H1 (cell line): Measurements from ENCODE around the gene MAP4K4. TPM values are rescaled to one million over a fixed set of nuclear protein-coding genes. Genes with fewer than 3 reads are reported as not detected.

ENCODE experiments used
- CTCF ChIA-PET: fragments of 300-600 bp; sonication (Branson Sonifier 250); formaldehyde crosslinking; loops from one replicate; lab custom pipeline; 2021; ENCODE audit not compliant: partially characterized antibody; lab: Charles Lee
- POLR2A ChIA-PET: fragments of 300-600 bp; sonication (Branson Sonifier 250); formaldehyde crosslinking; loops from one replicate; lab custom pipeline; 2021; ENCODE audit warnings: inconsistent platforms; ENCODE audit not compliant: partially characterized antibody; lab: Charles Lee
- DNase-seq, 2 experiments: peaks; one replicate each; pipeline versions ENCODE4 v3.0.0 to v3.0.0-alpha.2; 2010 to 2022; ENCODE audit warnings: low spot score in 2 of 2, low read depth in 1 of 2, mixed read lengths in 1 of 2
- FAIRE-seq: peaks from 2 replicates; lab custom pipeline; 2011; peaks lifted over from hg19 to GRCh38; lab: Jason Lieb, UNC
- H2AFZ ChIP-seq: 2 replicates; pipeline ENCODE4 v1.8.1; 2012; ENCODE audit warnings: low read length, inconsistent platforms
- H2AK5ac ChIP-seq: 2 replicates; pipeline ENCODE4 v1.6.1; 2013; ENCODE audit warnings: low read depth, low read length
- H2BK120ac ChIP-seq: replicated peaks from 2 replicates; pipeline ENCODE3; 2013; ENCODE audit warnings: low read depth, low read length, inconsistent platforms
- H2BK12ac ChIP-seq: 2 replicates; pipeline ENCODE4 v1.6.1; 2013; ENCODE audit warnings: low read depth, low read length
- H2BK15ac ChIP-seq: 2 replicates; pipeline ENCODE4 v1.6.1; 2013; ENCODE audit warnings: low read length
- H2BK20ac ChIP-seq: 2 replicates; pipeline ENCODE4 v1.6.1; 2013; ENCODE audit warnings: low read length
- H2BK5ac ChIP-seq: 2 replicates; pipeline ENCODE4 v1.6.1; 2013; ENCODE audit warnings: low read depth, low read length
- H3K14ac ChIP-seq: 2 replicates; pipeline ENCODE4 v1.6.1; 2013; ENCODE audit warnings: inconsistent platforms; ENCODE audit not compliant: insufficient read length
- H3K18ac ChIP-seq: 2 replicates; pipeline ENCODE4 v1.6.1; 2013; ENCODE audit warnings: low read length; ENCODE audit errors: extremely low read depth
- H3K23ac ChIP-seq: 2 replicates; pipeline ENCODE4 v1.6.1; 2013; ENCODE audit warnings: inconsistent platforms; ENCODE audit not compliant: insufficient read length
- H3K23me2 ChIP-seq: 2 replicates; pipeline ENCODE4 v1.6.1; 2013; ENCODE audit warnings: low read depth, low read length
- H3K27ac ChIP-seq: 2 replicates; pipeline ENCODE4 v1.6.1; 2011; ENCODE audit warnings: low read depth, low read length, inconsistent platforms
- H3K27me3 ChIP-seq, 4 experiments: replicated peaks in 1 of 4; 1 replicate in 1 of 4; 2 replicates in 3 of 4; pipeline versions ENCODE4 v1.6.1 to v1.8.1; 2011 to 2013; ENCODE audit warnings: low read length in 3 of 4, mild to moderate bottlenecking in 3 of 4, inconsistent platforms in 2 of 4, mixed read lengths in 2 of 4, moderate library complexity in 1 of 4; ENCODE audit not compliant: control insufficient read depth in 3 of 4, insufficient read depth in 3 of 4; ENCODE audit errors: extremely low read depth in 1 of 4
- H3K36me3 ChIP-seq, 4 experiments: 2 replicates each; pipeline versions ENCODE4 v1.6.1 to v1.8.1; 2011 to 2013; ENCODE audit warnings: mild to moderate bottlenecking in 4 of 4, low read length in 3 of 4, moderate library complexity in 2 of 4, control low read depth in 1 of 4, inconsistent platforms in 1 of 4; ENCODE audit not compliant: insufficient read depth in 4 of 4, control insufficient read depth in 2 of 4
- H3K4ac ChIP-seq: replicated peaks from 2 replicates; pipeline ENCODE3; 2013; ENCODE audit warnings: low read length, low read depth, mixed read lengths, inconsistent platforms; ENCODE audit not compliant: insufficient read length
- H3K4me1 ChIP-seq, 4 experiments: replicated peaks in 1 of 4; 1 replicate in 1 of 4; 2 replicates in 3 of 4; pipeline versions ENCODE4 v1.6.1 to v1.8.1; 2011 to 2013; ENCODE audit warnings: low read length in 3 of 4, inconsistent platforms in 2 of 4, mixed read lengths in 1 of 4; ENCODE audit not compliant: insufficient read depth in 4 of 4, control insufficient read depth in 3 of 4
- H3K4me2 ChIP-seq, 2 experiments: 2 replicates each; pipeline versions ENCODE4 v1.6.1 to v1.8.1; 2011 to 2013; ENCODE audit warnings: low read depth in 2 of 2, low read length in 2 of 2, control low read depth in 1 of 2, inconsistent platforms in 1 of 2, mild to moderate bottlenecking in 1 of 2; ENCODE audit not compliant: insufficient read depth in 1 of 2
- H3K4me3 ChIP-seq, 4 experiments: fragments of 200-600, 300-600 bp in 1 of 4; sonication (generic), shearing (Covaris generic), sonication (Bioruptor Twin) in 1 of 4; 2 replicates each; pipeline versions ENCODE4 v1.5.1 to v1.8.1; 2011 to 2016; ENCODE audit warnings: low read length in 4 of 4, low read depth in 3 of 4, control low read depth in 2 of 4, inconsistent platforms in 2 of 4, mild to moderate bottlenecking in 2 of 4, mixed read lengths in 1 of 4, moderate library complexity in 1 of 4; ENCODE audit not compliant: insufficient read depth in 2 of 4; ENCODE audit errors: extremely low read depth in 1 of 4
- H3K56ac ChIP-seq: replicated peaks from 2 replicates; pipeline ENCODE3; 2013; ENCODE audit warnings: low read depth, mild to moderate bottlenecking, mixed read lengths, low read length, inconsistent platforms; ENCODE audit not compliant: insufficient read length
- H3K79me1 ChIP-seq: 2 replicates; pipeline ENCODE4 v1.6.1; 2013; ENCODE audit warnings: low read depth, low read length, control low read depth
- H3K79me2 ChIP-seq, 2 experiments: 2 replicates each; pipeline versions ENCODE4 v1.6.1 to v1.8.1; 2012 to 2013; ENCODE audit warnings: low read length in 2 of 2, mild to moderate bottlenecking in 2 of 2, inconsistent platforms in 1 of 2; ENCODE audit not compliant: insufficient read depth in 2 of 2, control insufficient read depth in 1 of 2
- H3K9ac ChIP-seq, 4 experiments: replicated peaks in 1 of 4; 1 replicate in 1 of 4; 2 replicates in 3 of 4; pipeline versions ENCODE4 v1.6.1 to v1.8.1; 2011 to 2013; ENCODE audit warnings: low read depth in 3 of 4, low read length in 3 of 4, control low read depth in 2 of 4, mild to moderate bottlenecking in 2 of 4, moderate library complexity in 2 of 4, inconsistent platforms in 1 of 4; ENCODE audit errors: extremely low read depth in 1 of 4
- H3K9me3 ChIP-seq, 2 experiments: 2 replicates each; pipeline versions ENCODE4 v1.6.1 to v1.8.1; 2012 to 2013; ENCODE audit warnings: mild to moderate bottlenecking in 2 of 2, moderate library complexity in 2 of 2, control low read depth in 1 of 2, inconsistent platforms in 1 of 2, low read depth in 1 of 2, low read length in 1 of 2, mixed read lengths in 1 of 2; ENCODE audit not compliant: insufficient read depth in 2 of 2
- H4K20me1 ChIP-seq, 2 experiments: replicated peaks in 1 of 2; 2 replicates each; pipeline versions ENCODE3 to v1.8.1; 2011 to 2013; ENCODE audit warnings: inconsistent platforms in 2 of 2, low read length in 2 of 2, mild to moderate bottlenecking in 1 of 2; ENCODE audit not compliant: insufficient read depth in 2 of 2, control insufficient read depth in 1 of 2
- H4K5ac ChIP-seq: 2 replicates; pipeline ENCODE4 v1.6.1; 2013; ENCODE audit warnings: low read length, low read depth, mixed read lengths, inconsistent platforms; ENCODE audit not compliant: insufficient read length
- H4K8ac ChIP-seq: 2 replicates; pipeline ENCODE4 v1.8.0; 2013; ENCODE audit warnings: mild to moderate bottlenecking, moderate library complexity, low read length, inconsistent platforms; ENCODE audit not compliant: insufficient read depth; ENCODE audit errors: extremely low read depth
- H4K91ac ChIP-seq: replicated peaks from 2 replicates; pipeline ENCODE3; 2013; ENCODE audit warnings: low read length, mixed read lengths, inconsistent platforms; ENCODE audit not compliant: insufficient read length
- CEBPB ChIP-seq: IDR thresholded peaks from 2 replicates; pipeline ENCODE4 v1.6.1; 2012; ENCODE audit warnings: low read depth, low read length
- E2F6 ChIP-seq: IDR thresholded peaks from 2 replicates; pipeline ENCODE4 v1.6.1; 2012; ENCODE audit warnings: inconsistent platforms
- EGR1 ChIP-seq: IDR thresholded peaks from 2 replicates; pipeline ENCODE4 v1.6.1; 2011; ENCODE audit warnings: low read depth, low read length, borderline replicate concordance
- GTF2F1 ChIP-seq: IDR thresholded peaks from 2 replicates; pipeline ENCODE4 v1.6.1; 2012; ENCODE audit warnings: low read depth, low read length, improper control_type of control experiment, borderline replicate concordance
- MAFK ChIP-seq: IDR thresholded peaks from 2 replicates; pipeline ENCODE4 v1.6.1; 2012; ENCODE audit warnings: low read depth, mild to moderate bottlenecking, improper control_type of control experiment, low read length
- YY1 ChIP-seq: IDR thresholded peaks from 2 replicates; pipeline ENCODE4 v1.6.1; 2011; ENCODE audit warnings: low read depth, mild to moderate bottlenecking, low read length
- WGBS, 2 experiments: shearing (Covaris generic) in 1 of 2; methylation state at CpG; one replicate each; pipeline versions ENCODE4 v1.1.6 to v1.1.7; 2013 to 2015; ENCODE audit warnings: low lambda C conversion rate in 2 of 2, mixed read lengths in 2 of 2, inconsistent platforms in 1 of 2, low coverage in 1 of 2, missing lambda C conversion rate in 1 of 2; ENCODE audit not compliant: insufficient replicate concordance in 2 of 2, insufficient coverage in 1 of 2, insufficient read length in 1 of 2; ENCODE audit errors: extremely low coverage in 1 of 2, missing lambda C conversion rate in 1 of 2; 5-methylcytosine and 5-hydroxymethylcytosine counted together
- polyA plus RNA-seq, 7 experiments: library from polyadenylated mRNA; depleted of rRNA in 3 of 7; stranded (reverse) in 5 of 7; unstranded in 2 of 7; fragments of >200 nt in 5 of 7; fragments of 200-250 nt in 2 of 7; gene quantifications; 1 replicate in 5 of 7; 2 replicates in 1 of 7; 4 replicates in 1 of 7; pipeline versions ENCODE4 v1.2.1 to v1.2.3, GENCODE V29; 2011 to 2013; ENCODE audit warnings: missing spikeins in 2 of 7, mixed read lengths in 2 of 7
- total RNA-seq: library from RNA; stranded (reverse); fragmentation: NEBNext Ultra II Directional; extraction: Animal tissue kit (Norgen Biotek cat#: 25700); gene quantifications from 2 replicates; pipeline ENCODE4 v1.2.1, GENCODE V29; 2021

MAP4K4 gene
- total and polyA plus RNA-seq, 2 of the 8 experiments (the other 6 are each of a cell fraction or from before 2014, with no cell fraction given) = 53.2 to 138 TPM

- no peak overlapping the region for H3K4ac ChIP-seq
- ChIA-PET CTCF (interaction anchor here (3.3 to 4.0 kb wide), 2 partner anchors 32 to 39 kb away, joined by 29 to 37 read pairs; no protein-coding TSS in a partner anchor), POLR2A (no interaction called here)
- no peak overlapping the region for H4K8ac ChIP-seq
- H3K27ac ChIP-seq = no peak overlapping the region
- no peaks in the 10 kb centered on the region for H3K9me3 ChIP-seq
- H4K20me1 ChIP-seq = peaks cover 12 to 14% of the 10 kb centered on the region in 2 experiments
- no peak overlapping the region for H3K23ac ChIP-seq
- H4K5ac ChIP-seq = no peak overlapping the region
- no peak for DNase-seq
- H3K4me1 ChIP-seq = peaks cover 0 to 10% (median 3%) of the 10 kb centered on the region in 4 experiments; a peak in 3 of 7 replicates
- H3K9ac ChIP-seq = no peak overlapping the region
- H3K4me2 ChIP-seq = no peak overlapping the region
- H2AK5ac ChIP-seq = no peak overlapping the region
- no peak overlapping the region for H2AFZ ChIP-seq
- FAIRE-seq = no peak
- H3K79me2 ChIP-seq = peaks cover 5 to 87% of the 10 kb centered on the region in 2 experiments; a peak in 3 of 4 replicates
- H3K79me1 ChIP-seq = peaks cover 2% of the 10 kb centered on the region; the same call in 1 of the 2 replicates
- H3K14ac ChIP-seq = no peak overlapping the region
- H3K56ac ChIP-seq = no peak overlapping the region
- no peaks in the 10 kb centered on the region; a peak in 2 of 8 replicates for H3K36me3 ChIP-seq
- no peaks in the 10 kb centered on the region for H3K23me2 ChIP-seq
- no peak overlapping the region for H3K18ac ChIP-seq
- no peak for TF ChIP-seq YY1
- TF ChIP-seq EGR1 = no peak
- no peak for TF ChIP-seq E2F6
- TF ChIP-seq MAFK = no peak
- TF ChIP-seq GTF2F1 = no peak
- no peak for TF ChIP-seq CEBPB
- no peak overlapping the region for H2BK20ac ChIP-seq
- no peak overlapping the region for H2BK15ac ChIP-seq
- H4K91ac ChIP-seq = no peak overlapping the region
- H3K4me3 ChIP-seq = no peak overlapping the region
- no peaks in the 10 kb centered on the region for H3K27me3 ChIP-seq
- H2BK120ac ChIP-seq = no peak overlapping the region
- WGBS, 2 experiments = 94% methylated on average over 4 of the region's 4 CpGs; no CpG with 5 or more reads in 1 of the 2 experiments
- no peak overlapping the region for H2BK12ac ChIP-seq
- no peak overlapping the region for H2BK5ac ChIP-seq
Observed at GRCh38 chr2:101790857-101791256, 93.3 kb downstream of the MAP4K4 start.
